NCI-H128 (cell line): ENCODE data around the gene SCART1.
"Not testable (repeated sequence)": the region's sequence is repeated elsewhere in the genome, so short reads cannot be mapped to it uniquely, and the experiment has no call there.

Source experiments
- DNase-seq: peaks from one replicate; lab custom pipeline; 2025; ENCODE audit not compliant: unreplicated experiment; lab: John Stamatoyannopoulos, UW

The SCART1 gene

DNA sequence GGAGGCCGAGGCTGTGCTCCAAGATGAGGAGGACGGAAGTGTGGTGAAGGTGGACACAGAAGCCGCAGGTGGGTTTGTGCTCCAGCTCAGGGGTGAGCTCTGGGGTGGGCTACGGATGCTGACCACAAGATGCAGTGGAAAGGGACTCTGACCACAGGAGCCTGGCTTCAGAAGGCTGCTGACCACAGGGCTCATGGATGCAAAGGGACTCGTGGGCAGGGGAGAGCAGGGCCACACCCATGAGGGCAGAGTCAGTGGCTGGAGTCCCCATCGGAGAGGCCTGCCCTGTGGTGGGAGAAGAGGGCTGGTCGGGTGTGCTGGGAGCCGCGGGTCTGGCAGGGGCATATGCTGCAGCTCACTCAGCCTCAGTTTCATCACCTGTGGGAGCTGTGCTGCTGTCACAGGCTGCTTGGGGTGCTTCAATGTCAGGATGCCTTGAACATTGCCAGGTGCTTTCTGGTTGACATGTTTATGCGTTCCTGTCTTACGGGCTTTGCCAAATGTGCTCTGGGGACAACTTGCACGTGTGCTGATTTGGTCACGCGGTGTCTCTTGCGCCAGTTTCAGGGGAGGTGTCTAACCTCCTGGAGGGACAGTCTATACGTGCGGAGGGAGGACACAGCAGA lies 13.7 kb downstream of the SCART1 start:
- DNase-seq: no peak

DNA sequence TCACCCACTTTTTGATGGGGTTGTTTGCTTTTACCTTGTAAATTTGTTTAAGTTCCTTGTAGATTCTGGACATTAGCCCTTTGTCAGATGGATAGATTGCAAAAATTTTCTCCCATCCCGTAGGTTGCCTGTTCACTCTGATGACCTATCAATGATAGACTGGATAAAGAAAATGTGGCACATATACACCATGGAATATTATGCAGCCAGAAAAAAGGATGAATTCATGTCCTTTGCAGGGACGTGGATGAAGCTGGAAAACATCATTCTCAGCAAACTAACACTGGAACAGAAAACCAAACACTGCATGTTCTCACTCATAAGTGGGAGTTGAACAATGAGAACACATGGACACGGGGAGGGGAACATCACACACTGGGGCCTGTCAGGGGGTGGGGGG lies 15.5 kb downstream of the SCART1 start:
- DNase-seq: not testable (repeated sequence)

DNA sequence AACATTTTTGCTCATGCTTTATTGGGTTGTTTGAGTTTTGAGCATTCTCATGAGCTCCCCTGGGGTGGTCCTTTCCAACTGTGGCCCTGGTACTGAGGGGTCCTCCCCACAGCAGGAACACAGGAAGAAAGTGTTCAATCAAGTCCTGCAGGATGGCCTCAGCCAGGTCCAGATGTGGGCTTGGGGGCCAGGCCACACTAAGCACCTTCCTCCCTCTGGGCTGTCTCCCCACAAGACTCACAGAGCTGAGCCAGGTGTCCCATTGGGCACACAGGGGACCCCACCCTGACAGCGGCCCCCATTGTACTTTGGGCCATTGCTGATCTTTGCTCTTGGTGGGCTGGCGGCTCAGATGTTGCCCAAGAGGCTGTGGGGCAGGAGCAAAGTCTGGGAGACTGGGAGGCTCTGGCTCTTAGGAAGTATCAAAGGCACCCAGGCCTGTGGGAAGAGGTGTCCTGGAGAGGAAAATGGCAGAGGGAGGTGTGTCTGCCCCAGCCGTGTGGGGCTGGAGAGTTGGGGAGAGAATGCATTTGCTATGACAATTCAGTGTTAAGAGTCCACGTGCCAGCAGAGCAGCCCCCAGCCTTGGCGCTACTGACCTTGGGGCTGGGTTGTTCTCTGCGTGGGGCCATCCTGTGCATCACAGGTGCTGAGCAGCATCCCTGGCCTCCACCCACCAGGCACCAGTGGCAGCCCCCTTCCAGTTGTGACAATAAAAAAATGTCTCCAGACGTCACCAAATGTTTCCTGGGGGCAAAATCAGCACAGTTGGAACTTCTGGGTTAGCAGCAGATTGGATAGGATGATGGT lies 17.8 kb downstream of the SCART1 start:
- no peak for DNase-seq

DNA sequence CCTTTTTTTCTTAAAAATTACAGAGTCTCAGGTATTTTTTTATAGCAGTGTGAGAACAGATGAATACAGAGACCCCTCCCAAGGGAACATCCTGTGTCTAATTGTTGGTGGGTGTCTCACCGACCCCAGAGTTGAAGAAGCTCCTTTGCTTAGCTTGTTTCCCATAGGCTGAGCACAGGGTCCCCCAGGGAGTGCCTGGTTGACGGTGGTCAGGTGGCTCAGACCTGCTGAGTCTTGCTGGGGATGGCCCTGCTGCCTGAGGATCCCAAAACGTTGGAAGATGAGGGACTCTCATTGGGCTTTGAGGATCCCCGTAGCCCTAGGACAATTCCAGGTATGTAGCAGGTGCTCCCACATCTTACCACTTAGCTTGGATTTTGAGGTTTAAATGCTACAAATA lies 19.5 kb downstream of the SCART1 start:
- no peak for DNase-seq

DNA sequence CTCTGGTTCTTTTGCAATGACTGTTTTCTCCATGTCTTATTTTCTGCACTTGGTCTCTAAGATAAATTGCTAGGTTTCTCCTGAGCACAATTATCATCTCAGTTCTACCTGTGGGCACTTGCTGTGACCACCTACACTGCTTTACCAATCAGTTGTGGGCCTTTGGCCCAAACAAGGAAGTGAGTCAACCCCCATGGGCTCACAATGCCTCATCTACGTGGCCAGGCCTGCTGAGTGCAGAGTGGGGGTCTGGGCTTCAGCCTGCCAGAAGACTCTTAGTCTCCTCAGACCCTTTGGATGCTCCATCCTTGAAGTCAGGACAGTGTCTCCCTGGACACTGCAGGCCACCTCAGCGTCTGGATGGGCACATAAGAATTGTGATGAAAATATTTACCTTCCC lies 20.3 kb downstream of the SCART1 start:
- no peak for DNase-seq

DNA sequence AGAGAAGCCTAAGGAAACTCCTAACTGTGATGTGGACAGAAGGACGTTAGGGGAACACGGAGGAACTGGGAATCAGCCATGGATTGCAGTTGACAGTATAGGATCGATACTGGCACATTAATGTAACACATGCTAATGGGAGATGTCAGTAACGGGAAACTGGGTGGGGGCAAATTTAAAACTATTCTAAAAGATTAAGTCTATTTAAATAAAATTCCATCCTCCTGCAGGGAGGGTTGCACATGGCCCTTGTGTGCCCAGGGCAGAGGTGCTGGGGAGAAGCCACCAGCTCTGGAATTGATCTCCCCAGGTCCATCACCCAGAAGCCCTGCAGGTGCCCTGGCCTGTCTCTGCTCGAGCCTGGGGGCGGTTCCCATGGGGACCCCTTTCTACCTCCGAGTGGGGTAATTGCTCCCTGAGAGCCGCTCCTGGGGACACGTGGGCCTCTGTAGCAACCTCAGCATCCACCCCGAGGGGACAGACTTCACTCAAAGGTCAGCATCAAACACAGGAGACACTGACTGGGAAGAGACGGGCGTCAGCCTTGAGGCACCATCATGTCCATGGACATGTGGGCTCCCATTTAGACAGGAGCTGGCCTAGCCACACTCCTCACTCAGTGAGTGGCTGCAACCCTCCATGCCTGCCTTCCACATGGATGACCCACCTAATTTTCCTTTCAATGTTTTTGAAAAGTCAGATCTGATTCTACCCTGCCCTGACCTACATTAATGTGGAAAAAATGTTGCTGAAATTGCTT lies 21.1 kb downstream of the SCART1 start:
- no peak for DNase-seq

DNA sequence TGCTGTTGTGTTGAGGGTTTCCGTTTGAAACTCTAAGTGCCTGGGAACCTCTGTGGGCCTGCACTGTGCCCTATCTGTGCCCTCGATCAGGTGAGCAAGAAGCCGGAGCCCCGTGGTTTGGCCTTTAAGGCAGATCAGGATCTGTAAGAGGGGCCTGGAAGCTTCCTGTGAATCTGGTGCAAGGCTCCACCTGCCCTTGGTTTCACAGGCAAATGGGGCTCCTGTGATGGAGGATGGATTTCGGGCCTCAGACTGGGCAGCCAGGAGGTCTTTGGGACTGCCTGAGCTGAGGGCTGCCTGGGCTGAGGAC lies 21.6 kb downstream of the SCART1 start:
- no peak for DNase-seq

DNA sequence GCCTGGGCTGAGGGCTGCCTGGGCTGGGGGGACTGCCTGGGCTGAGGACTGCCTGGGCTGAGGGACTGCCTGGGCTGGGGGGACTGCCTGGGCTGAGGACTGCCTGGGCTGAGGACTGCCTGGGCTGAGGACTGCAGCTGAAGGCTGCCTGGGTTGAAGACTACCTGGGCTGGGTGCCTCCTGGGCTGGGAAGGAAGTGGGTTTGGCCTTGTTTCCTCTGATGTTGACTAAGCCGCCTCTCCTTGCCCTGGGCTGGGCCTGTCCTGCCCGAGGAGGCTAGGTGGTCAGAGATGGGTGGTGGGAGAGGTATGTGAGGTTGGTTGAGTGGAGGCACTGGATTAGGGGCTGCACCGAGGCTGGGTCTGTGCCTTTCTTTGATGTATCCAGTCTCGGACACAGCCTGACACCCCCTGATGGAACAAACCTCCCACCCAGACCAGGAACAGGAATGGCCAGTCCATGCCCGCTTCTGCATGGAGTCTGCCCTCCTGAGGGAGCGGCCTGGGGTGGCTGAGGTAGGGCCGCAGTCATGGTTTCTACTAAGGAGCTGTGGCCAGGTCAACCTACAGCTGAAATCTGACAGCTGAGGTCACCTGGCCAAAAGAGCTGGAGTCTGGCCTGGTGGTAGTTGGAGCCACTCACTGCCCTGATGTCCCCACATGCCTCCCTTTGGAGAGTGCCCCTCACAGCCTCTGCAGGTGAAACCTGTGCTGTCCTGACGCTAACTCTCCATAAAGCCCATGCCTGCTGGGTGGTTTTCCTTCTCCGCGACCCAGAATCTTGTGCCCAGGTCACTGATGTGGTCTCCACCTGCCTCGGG lies 22.3 kb downstream of the SCART1 start:
- DNase-seq: no peak

DNA sequence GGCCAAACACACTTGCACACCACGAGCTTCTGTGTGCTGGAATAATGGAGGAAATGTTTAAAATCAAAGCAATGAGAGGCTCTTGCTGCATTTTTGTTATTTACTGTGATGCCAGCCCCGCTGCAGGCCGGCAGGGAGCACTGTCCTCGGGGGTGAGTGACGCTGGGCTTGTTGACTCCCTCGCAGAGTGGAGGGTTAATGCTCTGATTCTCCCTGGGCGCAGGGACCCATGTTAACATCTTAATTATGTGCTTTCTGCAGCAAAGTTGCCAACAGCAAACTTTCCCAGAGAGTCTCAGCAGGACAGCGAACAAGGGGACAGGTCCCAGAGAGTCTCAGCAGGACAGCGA lies 22.9 kb downstream of the SCART1 start:
- DNase-seq: no peak

DNA sequence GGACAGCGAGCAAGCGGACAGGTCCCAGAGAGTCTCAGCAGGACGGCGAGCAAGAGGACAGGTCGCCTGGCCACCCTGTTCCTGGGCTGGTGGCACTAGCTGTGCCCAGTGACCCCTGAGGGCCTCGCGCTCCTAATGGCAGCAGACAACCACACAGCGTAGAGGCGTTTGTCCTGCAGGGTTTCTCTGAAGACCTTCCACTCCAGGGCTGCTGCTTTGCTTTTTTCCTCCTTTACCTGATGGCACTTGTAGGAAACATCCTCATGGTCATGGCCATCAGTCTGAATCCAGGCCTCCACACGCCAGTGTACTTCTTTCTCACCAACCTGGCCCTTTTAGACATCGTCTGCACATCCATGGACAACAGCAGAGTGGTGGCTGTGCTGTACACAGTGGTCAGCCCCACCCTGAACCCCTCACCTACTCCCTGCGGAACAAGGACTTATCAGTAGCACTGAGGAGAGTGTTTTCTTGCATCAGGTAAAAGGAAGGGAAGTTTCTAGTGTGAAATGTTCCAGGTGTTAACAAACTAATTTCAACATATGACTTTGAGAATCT lies 27.4 kb downstream of the SCART1 start:
- DNase-seq: no peak

DNA sequence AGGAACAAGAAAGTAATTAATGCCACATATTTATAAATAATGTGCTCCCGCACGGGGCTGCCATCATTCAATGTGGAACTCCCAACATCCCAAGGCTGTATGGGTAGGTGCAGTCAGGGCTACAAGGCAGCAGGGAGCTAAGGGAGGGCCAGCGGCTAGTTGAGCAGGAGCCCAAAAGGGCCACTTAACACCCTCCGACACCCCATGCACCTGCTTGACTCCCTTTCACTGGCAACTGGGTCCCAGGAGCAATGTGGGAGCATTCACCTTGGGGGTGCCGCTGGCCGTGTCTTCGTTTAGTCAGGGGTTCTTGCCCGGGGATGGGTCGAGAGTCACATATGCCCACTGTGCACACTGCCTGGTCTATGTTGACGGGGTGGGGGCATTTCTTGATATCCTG lies 27.9 kb downstream of the SCART1 start:
- DNase-seq: no peak

DNA sequence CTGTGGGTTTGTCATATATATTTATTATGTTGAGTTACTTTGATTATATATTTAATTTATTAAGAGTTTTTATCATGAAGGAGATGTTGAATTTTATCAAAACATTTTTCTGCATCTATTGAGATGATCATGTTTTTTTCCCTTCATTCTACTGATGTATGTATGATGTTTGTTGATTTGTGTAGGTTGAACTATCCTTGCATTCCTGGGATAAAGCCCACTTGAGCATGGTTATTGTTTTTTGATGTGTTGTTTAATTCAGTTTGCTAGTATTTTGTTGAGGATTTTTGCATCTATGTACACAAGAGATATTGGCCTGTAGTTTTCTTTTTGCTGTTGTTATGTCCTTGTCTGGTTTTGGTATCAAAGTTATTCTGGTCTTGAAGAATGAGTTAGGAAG lies 31.1 kb downstream of the SCART1 start:
- DNase-seq: no peak

DNA sequence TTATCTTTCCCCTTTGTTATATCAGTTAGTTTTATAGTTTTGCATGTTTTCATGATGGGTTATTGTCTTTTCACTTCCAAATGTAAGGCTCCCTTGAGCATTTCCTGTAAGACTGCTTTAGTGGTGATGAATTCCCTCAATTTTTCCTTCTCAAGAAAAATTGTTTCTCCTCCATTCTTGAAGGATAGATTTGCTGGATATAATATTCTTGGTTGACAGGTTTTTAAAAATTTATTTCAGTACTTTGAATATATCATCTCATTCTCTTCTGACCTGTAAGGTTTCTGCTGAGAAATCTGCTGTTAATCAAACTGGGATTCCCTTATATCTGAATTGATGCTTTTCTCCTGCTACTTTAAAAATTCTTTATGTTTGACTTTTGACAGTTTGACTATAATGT lies 33.3 kb downstream of the SCART1 start:
- DNase-seq: no peak

DNA sequence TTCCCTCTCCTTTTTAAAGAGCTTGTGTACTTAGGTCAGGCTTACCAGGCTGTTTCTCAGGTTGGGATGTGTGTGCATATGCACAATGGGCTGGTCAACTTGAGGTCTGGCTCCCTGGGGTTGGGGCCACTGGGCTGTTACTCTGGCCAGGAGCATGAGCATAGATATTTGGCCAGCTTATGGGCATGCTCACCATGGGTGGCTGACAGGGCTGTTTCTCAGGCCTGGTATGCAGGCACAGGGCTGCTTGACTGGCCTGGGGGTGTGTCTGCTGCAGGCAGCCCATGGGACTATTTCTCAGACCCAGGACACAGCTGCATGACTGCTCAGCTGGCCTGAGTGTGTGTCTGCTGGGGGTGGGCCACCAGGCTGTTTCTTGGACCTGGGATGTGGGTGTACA lies 34.6 kb downstream of the SCART1 start:
- no peak for DNase-seq

DNA sequence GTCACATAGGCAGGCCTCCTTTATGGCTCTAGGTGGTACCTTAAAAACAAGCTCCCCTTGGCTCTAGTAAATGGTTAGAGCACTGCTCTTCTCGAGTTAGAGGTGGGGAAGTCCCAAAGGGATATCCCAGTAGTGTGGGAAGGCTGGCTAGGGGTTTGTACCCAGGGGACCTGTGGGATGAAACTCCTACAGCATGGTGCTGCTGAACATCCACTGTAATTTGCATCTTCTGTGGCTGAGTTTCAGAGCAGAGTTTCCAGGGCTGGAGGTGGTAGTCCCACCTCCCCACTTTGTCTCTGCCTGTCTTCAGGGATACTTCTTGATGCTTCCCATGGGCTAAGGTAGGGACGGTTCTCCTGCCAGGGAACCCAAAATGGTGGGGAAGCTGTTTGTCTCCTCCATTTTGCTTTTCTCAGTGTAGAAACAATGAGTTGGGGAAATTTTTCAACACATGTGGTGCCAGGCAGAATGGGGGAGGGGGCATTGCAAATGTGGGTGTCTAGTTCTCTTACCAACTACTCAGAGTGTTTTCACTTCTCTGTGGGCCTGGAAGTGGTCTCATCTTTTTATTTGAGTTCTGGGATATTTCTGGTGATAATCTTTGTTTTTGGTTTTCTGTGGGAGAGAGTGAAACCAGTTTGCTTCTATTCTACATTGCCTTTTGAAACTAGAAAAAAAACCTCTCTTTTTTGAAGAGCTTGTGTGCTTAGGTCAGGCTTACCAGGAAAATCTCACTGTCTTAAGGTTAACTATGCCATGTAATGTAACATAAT lies 36.3 kb downstream of the SCART1 start:
- DNase-seq: no peak

DNA sequence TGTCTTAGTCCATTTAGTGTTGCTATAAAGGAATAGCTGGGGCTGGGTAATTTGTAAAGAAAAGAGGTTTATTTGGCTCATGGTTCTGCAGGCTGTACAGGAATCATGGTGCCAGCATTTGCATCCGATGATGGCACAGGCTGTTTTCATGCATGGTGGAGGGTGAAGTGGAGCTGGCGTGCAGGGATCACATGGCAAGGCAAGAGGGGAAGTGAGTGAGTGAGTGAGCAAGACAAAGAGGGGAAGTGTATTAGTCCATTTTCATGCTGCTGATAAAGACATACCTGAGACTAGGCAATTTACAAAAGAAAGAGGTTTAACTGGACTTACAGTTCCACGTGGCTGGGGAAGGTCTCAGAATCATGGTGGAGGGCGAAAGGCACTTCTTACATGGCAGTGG lies 39.8 kb downstream of the SCART1 start:
- not testable (repeated sequence) for DNase-seq

DNA sequence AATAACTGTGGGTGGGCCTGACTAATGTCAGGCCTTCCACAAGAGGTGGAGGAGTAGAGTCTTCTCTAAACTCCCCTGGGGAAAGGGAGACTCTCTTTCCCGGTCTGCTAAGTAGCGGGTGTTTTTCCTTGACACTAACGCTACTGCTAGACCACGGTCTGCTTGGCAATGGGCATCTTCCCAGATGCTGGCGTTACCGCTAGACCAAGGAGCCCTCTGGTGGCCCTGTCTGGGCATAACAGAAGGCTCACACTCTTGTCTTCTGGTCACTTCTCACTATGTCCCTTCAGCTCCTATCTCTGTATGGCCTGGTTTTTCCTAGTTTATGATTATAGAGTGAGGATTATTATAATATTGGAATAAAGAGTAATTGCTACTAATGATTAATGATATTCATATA lies 43.6 kb downstream of the SCART1 start:
- not testable (repeated sequence) for DNase-seq

DNA sequence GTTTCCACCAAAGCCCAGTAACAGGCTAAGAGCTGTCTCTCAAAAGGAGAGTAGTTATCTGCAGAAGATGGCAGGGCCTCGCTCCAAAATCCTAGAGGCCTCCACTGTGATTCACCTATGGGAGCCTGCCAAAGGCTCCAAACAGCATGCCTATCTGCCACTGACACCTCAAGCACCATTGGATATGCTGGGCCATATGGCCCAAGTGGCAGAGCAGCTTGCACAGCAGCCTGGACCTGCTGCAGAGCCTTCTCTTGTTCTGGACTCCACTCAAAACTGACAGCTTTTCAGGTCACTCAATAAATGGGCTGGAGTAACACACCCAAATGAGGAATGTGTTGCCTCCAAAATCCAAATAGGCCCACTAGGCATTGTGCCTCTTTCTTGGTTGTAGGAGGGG lies 45.4 kb downstream of the SCART1 start:
- not testable (repeated sequence) for DNase-seq

DNA sequence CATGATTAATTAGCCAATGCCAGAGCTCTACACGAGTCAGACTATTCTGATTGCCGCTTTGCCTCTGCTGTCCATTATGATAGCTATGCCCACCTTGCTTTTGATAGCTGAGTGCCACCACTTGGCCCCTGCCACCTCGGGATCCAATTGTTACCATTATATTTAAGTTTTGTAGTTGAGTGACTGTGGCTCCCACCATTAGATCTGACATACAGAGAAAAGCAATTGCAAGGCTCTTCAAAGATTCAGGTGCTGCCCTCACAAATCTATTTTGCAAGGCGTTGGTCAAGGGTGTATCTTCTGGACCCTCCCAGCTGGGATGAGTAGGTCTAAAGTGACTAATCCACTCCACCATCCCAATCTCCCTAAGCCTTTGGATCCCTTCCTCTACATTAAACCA lies 47.2 kb downstream of the SCART1 start:
- not testable (repeated sequence) for DNase-seq

DNA sequence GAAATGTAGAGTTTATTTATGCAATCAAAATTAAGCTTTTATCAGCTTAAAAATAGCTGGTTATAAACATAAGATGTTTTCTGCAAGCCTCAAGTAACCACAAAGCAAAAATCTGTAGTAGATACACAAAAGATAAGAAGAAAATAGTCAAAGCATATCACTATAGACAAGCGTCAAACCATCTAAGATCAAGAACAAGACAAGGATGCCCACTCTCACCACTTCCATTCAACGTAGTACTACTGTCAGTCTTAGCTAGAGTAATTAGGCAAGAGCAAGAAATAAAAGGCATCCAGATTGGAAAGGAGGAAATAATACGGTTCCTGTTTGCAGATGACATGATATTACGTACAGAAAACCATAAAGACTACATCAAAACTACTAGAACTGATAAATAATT lies 56.0 kb downstream of the SCART1 start:
- DNase-seq: no peak
